Coronary artery (tissue), 2 donors: Measurements from ENCODE around the gene ZNF326.

Experiments used
- DNase-seq: peaks from one replicate; pipeline ENCODE4 v3.0.0-alpha.2; 2017; ENCODE audit warnings: low spot score
- H3K27ac ChIP-seq, 2 donors: fragments of 200-600 bp; sonication (generic); one replicate each; pipeline ENCODE4 v1.5.1; 2016 to 2019
- H3K4me3 ChIP-seq: fragments of 200-600 bp; sonication (generic); 2 replicates; pipeline ENCODE4 v1.5.1; 2016; ENCODE audit warnings: mild to moderate bottlenecking, moderate library complexity
- TF ChIP-seq, protein P1 (sequence below): fragments of 200-600 bp; sonication (generic); IDR thresholded peaks from one replicate; pipeline ENCODE4 v1.5.1; 2019; ENCODE audit warnings: antibody characterized with exemption

Gene ZNF326, protein sequence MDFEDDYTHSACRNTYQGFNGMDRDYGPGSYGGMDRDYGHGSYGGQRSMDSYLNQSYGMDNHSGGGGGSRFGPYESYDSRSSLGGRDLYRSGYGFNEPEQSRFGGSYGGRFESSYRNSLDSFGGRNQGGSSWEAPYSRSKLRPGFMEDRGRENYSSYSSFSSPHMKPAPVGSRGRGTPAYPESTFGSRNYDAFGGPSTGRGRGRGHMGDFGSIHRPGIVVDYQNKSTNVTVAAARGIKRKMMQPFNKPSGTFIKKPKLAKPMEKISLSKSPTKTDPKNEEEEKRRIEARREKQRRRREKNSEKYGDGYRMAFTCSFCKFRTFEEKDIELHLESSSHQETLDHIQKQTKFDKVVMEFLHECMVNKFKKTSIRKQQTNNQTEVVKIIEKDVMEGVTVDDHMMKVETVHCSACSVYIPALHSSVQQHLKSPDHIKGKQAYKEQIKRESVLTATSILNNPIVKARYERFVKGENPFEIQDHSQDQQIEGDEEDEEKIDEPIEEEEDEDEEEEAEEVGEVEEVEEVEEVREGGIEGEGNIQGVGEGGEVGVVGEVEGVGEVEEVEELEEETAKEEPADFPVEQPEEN

DNA sequence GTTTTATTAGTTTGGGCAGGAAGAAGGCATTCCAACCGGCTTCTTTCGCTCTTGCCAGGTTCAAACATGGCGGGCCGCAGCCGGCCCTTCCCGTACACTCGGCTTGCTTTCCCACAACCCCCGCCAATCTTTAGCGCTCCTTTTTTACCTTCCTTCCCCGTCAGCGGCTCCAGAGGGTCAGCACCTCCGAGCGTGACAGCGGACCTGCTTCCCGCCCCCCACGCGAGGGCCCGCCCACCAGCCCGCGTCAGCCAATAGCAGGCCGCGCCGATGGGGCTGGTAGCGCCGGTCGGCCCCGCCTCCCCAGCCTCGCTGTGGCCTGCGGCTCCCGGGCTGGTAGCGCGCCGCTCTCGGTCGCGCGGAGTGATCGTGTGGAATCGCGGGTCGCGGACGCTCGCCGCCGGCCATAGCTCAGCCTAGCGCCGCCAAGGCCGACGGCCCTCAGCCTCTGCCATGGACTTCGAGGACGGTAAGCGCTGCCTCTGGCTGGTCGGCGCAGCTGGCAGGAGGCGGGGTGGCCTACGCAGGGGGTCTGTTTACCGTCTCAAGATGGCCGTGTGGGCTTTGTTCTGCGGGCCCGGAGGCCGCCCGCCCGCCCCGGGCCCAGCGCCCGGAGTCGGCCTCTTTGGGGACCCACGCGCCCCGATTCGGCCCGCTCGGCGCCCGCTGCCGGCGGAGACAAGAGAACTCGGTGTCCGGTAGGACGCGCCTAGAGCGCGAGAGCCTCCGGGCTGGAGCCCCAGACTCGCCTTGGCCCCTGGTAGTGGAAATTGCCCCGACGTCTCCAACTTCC, at the start of gene ZNF326:
TSS of gene ZNF326 (plus strand) at position 306 of the 793 bp plus-strand sequence. CDS start at position 454, 148 bp downstream.
- peak within 1 kb of the TSS; percentile 92 to 96 for H3K27ac ChIP-seq
- peak within 1 kb of the TSS; percentile 97 for H3K4me3 ChIP-seq
- TF ChIP-seq, protein P1, sequence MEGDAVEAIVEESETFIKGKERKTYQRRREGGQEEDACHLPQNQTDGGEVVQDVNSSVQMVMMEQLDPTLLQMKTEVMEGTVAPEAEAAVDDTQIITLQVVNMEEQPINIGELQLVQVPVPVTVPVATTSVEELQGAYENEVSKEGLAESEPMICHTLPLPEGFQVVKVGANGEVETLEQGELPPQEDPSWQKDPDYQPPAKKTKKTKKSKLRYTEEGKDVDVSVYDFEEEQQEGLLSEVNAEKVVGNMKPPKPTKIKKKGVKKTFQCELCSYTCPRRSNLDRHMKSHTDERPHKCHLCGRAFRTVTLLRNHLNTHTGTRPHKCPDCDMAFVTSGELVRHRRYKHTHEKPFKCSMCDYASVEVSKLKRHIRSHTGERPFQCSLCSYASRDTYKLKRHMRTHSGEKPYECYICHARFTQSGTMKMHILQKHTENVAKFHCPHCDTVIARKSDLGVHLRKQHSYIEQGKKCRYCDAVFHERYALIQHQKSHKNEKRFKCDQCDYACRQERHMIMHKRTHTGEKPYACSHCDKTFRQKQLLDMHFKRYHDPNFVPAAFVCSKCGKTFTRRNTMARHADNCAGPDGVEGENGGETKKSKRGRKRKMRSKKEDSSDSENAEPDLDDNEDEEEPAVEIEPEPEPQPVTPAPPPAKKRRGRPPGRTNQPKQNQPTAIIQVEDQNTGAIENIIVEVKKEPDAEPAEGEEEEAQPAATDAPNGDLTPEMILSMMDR = no peak
- DNase-seq = peak; percentile 97

DNA sequence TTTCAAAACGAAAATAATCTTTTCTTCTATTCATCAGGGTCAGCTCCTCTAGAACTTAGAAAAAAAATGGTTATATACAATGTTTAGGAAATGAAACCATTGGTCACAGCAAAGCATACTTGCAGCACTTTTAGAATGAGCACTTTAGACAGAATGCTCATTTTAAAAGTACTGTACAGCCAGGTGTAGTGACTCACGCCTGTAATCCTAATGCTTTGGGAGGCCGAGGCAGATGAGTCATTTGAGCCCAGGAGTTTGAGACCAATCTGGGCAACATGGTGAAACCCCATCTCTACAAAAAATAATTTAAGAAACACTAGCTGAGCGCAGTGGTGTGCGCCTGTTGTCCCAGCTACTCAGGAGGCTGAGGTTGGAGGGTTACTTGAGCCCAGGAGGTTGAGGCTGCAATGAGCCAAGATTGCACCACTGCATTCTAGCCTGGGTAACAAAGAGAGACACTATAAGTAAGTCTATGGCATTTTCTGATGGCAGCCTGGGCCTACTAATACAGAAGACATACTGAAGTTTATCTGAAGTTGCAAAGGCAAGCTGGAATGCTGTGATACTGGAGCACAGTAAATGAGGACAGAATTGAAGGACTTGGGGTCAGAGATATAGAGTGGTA, 48.9 kb upstream of the ZNF326 start:
- H3K27ac ChIP-seq = no peak overlapping the region
- TF ChIP-seq, protein P1 = no peak
- DNase-seq = no peak
- no peak overlapping the region for H3K4me3 ChIP-seq

DNA sequence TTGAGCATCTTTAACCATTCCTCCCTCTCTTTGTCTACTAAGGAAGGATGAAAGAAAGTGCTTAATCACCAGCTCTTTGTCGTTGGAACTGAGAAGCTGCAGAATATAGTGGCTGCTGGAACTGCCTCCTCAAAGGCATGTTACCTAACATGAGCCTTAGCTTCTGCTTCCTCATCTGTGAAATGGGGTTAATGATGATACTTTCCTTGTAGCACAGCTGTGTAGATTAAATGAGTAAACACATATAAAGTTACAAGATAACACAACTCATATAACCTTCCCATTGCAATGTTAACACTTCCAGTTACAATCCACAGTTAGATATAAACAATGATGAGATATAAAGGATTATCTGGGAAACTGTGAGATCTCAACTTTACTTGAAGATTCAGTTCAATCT, 48.4 kb upstream of the ZNF326 start:
- TF ChIP-seq, protein P1 = no peak
- no peak for DNase-seq
- Histone ChIP-seq H3K27ac (no peak overlapping the region), H3K4me3 (no peak overlapping the region)

DNA sequence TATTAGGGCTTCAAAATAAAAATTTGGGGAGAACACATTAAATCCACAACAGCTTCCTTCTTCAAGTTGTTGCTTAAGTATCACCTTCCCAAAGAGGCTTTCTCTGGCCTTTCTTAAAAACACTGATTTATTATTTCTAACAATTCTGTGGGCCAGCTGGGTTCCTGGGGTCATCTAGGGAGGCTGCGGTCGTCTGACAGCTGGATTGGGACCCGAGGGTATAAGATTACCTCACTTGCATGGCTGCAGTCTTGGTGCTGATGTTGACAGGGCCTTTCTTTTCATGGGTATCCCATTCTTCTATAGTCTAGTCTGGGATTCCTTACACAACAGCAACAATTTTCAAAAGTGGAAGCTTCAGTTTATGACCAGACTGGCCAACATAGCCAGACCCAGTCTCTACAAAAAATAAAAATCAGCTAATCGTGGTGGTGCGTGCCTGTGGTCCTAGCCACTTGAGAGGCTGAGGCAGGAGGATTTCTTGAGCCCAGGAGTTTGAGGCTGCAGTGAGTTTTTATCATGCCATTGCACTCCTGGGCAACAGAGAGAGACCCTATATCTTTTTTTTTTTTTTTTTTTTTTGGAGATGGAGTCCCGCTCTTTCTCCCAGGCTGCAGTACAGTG, 46.1 kb upstream of the ZNF326 start:
- TF ChIP-seq, protein P1 = no peak
- DNase-seq = no peak
- Histone ChIP-seq H3K4me3 (no peak overlapping the region), H3K27ac (no peak overlapping the region)

DNA sequence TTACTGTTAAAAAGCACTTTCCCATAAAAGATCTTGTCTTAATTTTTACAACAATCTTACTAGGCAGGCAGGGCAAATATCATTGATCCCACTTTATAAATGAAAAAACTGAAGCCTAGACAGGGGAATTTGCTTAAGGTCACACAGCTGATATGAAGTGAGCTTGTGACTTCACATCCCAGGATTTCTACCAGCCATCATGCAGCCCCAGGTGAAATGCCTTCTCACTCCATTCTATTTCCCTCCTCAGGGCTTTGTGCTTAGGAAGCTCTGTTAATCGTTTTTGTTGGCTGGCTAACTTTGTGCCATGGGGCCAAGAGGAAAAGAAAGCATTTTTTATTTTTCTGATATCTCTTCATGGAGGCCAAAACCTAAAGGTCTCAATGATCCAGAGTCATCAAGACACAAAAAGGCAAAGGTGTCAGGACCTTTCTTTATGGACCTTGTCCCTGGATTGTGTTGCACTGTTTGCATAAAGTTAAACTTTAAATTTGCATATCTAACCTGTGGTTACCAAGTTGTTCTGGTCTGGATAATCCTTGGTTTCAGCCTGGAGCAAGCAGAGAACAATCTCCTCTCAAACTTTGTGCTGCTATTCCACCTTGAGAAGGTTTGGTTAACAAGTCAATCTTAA, 44.8 kb upstream of the ZNF326 start:
- H3K4me3 ChIP-seq = no peak overlapping the region
- DNase-seq = no peak
- TF ChIP-seq, protein P1 = no peak
- H3K27ac ChIP-seq = no peak overlapping the region

DNA sequence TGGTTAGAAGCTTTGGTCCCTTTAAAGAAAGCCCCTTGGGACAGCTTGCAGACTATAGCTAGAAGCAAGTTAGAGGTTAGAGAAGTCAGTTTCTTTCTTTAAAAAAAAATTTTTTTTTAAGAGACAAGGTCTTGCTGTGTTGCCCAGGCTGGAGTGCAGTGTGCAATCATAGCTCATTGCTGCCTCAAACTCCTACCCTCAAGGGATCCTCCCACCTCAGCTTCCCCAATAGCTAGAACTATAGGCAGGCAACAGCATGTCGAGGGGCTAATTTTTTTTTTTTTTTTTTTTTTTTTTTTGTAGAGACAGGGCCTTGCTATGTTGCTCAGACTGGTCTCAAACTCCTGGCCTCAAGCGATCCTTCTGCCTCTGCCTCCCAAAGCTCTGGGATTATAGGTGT, 44.2 kb upstream of the ZNF326 start:
- Histone ChIP-seq H3K4me3 (no peak overlapping the region), H3K27ac (no peak overlapping the region)
- no peak for DNase-seq
- TF ChIP-seq, protein P1 = no peak
